Nucleus accumbens (tissue), 56 donors: Measurements from ENCODE around the gene TRHDE.
"Not testable (repeated sequence)": the region's sequence is repeated elsewhere in the genome, so short reads cannot be mapped to it uniquely, and the experiment has no call there.

Source experiments
- DNase-seq, 56 donors: peaks; one replicate each; lab custom pipeline; 2025; lab: John Stamatoyannopoulos, UW

TRHDE gene

GRCh38 chr12:72493407-72493806, 221.2 kb downstream of the TRHDE start:
- DNase-seq, result no peak

DNA sequence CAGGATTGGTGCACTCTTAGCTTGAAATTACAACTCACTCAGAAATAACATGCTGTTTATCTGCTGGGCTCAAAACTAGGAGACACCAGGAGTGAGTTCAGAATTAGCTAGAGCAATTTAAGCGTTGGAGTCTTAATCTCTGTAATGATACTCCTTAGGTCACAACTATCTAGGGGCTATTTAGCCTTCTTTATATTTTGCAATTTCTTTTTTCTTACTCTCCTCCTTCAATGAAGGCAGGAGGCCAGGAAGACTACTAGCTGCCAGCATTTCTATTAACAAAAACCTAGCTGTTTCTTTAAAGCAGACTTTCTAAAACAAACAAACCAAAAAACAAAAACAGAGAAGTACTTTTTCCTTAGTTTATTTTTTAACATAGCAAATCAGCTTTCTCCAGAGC, 226.2 kb downstream of the TRHDE start:
- no peak for DNase-seq

DNA sequence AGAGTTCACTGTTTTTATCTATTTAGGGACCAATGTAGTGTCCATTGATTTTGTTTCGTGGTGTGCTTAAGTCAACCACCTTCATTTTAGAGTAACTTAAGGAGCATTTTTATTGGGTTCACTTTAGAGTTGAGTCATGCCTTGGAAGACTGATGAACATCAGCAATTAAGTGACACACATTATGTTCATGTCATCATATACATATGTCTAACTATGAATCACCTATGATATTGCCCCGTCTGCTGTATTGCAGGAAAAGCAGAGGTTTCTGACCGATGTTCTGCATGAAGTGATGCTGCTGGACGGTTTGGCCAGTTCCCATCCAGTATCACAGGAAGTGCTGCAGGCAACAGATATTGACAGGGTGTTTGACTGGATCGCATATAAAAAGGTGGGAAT, 227.1 kb downstream of the TRHDE start:
- DNase-seq, result no peak

DNA sequence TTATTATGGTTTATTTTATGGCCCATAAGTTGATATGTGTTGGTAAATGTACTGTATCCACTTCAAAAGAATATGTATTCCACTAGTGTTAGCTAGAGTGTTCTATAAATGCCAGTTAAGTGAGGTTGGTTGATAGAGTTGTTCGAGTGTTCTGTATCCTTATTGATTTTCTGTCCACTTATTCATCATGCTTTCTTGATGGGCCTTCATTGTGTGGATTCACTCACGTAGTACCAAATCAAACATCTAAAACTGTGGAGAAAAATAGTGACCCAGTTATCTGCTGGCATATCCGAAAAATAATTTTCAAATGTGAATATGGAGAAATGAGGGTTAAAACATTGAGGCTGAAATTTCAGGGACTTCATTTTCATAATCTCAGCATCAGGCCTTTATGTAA, 230.4 kb downstream of the TRHDE start:
- DNase-seq, result no peak

DNA sequence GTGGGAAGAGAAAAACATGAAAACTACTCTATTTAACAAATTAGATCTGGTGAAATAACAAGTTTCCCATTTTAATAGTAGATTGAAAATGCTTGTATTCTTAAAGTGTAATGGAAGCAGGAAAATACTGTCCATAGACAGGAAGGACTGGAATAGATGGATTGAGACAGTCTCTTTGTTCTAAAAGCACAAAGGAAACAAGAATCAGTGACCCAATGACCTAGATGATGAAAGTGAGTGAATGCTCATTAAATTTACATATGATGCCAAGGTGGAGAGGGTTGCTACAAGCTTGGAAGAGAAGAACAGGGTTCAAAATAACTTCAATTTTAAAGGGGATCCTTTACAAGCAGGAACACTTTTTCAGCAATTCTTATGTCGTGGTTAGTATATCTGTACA, 233.1 kb downstream of the TRHDE start:
- DNase-seq, result no peak

- no peak for DNase-seq
These were observed 237.7 kb downstream of the TRHDE start for GRCh38 chr12:72509891-72510290.

- DNase-seq, result no peak
These were observed 238.6 kb downstream of the TRHDE start for GRCh38 chr12:72510772-72511171.

DNA sequence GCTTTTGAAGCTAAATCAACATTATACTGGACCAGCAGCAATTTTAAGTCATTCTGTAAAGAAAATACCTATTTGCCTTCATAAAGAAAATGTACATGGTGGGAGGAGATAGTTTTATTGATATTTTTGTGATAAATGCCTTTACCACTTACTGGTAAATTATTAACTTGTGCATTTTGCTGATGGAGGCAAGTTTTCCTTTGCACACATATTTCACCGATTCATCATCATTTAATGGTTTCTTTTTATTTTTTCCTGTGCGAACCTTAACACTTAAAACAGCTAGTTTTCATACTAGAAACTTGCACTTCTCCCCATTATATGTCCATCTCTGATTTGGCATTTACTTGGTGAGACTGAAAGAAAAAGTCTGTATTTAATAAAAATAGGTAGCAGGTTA, 239.3 kb downstream of the TRHDE start:
- DNase-seq, result no peak

DNA sequence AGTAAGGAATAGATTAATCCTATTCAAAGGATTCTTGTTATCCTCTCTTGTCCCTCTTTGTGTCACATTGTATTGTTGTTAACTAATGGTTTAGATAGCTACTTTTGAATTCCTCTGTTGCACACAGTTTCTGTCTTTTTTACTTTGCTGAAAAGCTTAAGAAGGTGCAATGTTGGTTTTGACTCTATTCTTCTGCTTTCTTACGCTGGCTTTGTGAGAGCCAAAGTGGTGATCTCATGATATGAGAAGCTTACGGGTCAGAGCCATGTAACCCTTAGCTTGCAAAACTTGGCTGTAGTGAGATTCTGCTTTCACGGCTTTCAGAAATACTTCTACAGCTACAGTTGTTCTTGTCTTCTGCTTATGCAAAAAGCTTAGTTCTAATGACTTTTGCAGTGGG, 239.7 kb downstream of the TRHDE start:
- DNase-seq, result no peak

- not testable (repeated sequence) for DNase-seq
These were observed 248.0 kb downstream of the TRHDE start for GRCh38 chr12:72520044-72520678.

DNA sequence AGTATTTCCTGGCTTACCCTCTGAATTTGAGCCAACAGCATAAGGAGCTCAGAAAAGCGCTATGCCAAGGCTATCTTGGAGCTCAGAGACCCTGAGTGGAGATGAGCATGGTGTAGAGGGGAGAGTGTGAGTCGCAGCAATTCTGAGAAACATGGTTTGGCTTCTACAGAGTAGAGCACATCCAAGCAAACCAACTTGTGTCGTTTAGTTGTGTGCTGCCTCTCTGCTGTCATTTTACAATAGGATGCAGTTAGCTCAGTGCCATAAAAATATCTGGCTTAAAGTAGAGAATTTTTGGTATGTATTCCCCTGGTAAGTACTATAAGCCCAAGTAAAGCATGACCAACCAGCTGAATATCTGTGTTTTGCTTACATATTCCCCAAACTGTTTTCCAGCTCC, 249.2 kb downstream of the TRHDE start:
- DNase-seq, result no peak

DNA sequence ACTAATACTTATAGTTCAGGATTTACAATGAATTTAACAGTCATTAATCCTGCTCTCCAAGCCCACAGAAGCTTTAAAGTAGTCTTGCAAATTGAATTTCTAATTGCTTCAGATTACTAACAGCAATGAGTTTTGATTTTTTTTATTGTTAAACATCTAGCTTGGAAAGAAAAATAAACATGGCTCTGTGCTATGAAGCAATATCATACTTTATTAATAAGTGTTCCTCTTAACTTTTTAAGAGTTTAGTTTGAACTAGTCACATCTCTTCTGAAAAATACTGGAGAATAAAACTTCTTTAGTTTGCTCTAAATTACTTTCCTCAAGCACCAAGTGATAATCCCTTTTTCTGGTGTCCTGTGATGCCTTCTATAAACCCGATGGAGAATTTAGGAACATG, 250.2 kb downstream of the TRHDE start:
- DNase-seq, result no peak

- no peak for DNase-seq
These were observed 251.6 kb downstream of the TRHDE start for GRCh38 chr12:72523754-72524153.

DNA sequence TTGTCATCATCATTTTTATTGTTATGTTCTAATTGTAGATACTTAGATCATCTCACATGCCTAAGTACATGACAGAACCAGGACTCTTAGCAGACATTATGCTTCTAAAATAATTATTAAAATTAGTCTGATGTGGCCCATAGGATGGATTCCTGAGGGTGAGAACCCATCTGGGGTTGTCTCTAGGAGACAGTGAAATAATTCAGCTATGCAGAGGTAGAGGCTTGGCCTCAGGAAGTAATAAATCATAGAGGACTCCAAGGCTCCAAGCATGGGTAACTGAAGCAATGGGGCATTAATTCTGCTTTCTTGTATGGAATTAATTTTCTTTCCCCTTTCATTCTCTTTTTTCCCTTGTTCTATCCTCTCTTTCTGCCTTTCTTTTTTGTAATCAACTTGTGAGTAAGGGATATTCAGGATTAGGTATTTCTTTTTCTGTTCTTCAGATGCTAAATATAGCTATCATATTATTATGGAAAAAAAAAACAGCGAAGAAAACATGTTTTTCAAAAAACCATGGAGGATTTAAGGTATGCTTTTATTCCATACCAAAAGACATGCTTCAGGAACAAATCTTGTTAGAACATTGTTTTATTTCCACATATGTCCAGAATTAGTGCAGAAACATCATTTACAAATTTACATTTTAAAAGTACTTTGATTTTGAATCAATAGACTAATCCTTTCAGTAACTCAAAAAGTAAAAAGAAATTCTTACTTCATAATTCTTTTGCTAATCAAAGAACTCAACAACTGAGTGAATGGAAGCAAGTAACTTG, 263.2 kb downstream of the TRHDE start:
- DNase-seq, result no peak

- no peak for DNase-seq
These were observed 268.6 kb downstream of the TRHDE start for GRCh38 chr12:72540811-72541210.

DNA sequence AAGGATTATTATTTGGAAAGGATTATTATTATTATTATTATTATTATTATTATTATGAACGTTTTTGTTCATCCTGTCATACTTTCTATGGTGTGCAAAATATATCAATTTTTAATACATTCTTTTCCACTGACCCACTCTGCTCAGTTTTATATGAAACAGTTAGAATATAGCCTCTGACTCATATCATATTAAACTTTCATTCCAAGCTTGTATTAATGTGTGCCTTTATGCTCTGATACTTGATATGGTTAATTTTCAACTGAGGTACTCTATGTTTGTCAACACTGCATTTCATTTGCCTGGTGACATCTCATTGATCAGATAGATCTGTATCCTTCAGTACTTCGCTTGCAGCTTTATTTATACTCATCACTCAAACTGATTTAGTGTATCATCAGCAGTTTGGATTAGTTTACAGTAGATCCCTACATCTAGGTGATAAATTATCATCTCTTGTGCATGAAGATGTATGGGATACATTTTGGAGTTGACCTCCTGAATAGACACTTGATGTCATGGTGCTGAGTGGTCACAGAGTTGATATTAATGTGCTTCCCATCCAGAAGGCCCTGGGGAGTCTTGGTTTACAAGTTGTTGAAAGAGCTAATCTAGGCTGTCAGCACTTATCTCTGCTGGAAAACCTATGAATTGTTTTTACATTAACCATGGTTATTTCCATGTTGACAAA, 271.8 kb downstream of the TRHDE start:
- DNase-seq, result no peak

GRCh38 chr12:72546106-72546505, 273.9 kb downstream of the TRHDE start:
- no peak for DNase-seq

DNA sequence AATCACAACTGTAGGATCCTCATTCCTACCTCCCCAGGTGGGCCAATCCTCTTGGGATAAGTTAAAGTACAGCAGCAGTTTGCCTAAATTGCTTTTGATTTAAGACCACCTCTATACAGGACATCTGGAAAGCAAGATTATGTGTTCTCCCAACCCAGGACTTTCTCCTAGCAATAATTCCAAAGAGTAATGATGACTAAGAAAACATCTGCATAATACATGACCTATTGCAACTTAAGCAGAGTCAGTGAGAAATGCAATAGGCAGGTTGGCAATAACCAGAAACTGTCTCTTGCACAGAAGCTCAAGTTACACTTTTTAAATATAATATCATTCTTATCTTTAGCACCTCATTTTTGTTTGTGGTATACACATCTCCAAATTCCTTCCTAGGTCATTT, 275.4 kb downstream of the TRHDE start:
- DNase-seq, result no peak

DNA sequence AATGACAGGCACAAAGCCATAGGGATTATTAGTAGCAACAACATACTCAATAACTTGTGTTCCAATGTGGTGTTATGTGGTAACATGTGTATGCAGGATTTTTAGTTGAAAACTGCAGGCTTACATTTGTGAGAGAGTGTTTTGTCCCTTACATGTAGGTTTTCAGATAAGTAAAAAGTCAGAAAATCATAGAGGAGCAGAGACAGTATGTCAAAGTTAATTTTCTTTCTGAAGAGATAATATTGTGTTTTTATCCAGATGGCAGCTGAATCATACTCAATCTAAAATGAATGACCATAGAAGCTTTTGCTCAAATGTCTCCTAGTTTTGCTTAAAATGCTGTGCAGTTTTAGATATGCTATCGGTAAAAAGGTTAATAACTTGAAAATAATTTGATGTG, 277.0 kb downstream of the TRHDE start:
- no peak for DNase-seq

DNA sequence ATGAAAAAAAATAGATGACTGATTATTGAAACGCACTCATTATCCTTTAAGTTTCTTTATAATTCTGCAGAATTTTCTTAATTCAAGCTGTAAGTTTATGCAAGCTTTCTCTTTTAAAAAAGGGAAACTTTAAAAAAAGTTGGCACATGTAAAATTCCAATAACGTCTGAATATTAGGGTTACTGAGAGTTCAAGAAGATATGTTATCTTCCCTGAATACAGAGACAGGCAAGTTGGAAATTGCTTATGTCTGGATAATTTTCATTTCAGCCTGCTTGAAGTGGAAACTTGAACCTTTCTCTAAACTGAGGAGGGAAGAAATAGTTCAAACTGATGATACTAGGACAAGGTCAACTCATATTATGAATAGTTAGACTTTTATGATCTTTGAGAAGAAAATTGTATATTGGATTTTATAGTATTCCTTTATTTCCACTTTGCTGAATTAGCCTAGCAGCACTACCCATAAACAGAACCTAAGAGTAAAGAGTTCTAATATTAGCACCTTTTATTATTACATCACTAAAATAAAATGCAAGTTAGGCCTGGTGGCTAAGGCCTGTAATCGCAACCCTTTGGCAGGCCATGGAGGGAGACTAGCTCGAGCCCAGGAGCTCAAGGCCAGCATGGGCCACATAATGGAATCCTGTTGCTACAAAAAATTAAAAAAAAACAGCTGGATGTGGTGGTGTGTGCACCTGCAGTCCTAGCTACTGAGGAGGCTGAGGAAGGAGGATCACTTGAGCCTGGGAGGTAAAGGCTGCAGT, 288.0 kb downstream of the TRHDE start:
- no peak for DNase-seq

DNA sequence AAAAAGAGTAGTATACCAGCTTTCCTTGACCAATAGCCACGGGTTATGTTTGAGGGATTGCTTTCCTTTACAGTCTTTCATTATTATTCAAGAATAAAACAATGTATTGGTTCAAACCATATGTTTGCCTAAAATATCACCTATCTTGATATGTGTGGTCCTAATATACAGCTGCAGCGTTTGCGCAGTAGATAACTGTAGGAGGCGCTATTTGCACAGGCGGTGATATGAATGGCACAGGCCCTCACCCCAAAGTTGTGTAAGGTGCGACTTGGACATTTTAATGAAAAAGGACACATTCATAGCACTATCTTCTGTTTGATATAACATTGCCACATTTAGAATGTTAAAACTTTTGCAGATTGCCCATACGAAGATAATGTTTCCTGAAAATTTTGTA, 298.4 kb downstream of the TRHDE start:
- no peak for DNase-seq
